ENCODE measurements around the gene BCL11B.

Gene BCL11B

DNA sequence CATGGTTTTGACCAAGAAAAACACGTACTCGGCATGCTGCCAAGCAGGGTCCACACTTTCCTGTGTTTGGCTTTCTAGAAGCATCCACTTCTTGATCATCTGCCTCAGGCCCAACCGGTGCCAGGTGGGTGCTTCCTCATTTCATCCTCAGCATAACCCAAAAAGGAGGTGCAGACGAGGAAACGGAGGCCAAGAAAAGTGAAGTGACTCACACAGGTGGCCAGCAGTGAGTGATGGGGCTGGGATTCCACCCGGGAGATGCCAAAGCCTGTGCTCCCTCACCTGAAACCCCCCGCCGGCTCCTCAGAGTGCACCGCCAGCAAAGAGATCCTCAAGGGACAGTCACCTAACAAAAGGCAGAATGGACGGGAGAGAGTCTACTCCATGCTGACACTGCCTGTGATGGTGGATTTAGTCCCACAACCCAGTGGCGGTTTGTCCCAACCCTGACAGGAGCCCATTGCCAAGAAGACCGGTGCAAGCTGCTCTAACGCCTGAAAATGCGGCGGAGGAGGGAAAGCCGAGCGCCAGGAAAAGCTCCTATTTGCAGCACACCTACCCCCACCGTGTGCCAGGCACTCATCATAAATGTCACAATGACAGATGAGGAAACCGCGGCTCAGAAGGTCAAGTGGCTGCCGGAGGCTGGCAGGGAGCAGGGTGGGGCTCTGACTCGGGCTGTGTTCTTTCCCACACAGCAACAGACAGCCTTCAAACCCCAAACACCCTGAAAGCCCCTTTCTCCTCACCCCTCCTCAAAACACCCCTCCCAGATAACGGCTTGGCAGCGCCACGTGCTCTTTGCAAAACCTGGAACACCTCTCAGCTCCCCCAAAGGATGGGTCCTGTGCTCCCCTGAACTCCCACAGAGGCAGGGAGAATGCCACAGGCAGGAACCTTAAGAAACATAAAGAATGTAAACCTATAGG, 18.8 kb downstream of the BCL11B start:
- DNase-seq = peak; percentile 73

DNA sequence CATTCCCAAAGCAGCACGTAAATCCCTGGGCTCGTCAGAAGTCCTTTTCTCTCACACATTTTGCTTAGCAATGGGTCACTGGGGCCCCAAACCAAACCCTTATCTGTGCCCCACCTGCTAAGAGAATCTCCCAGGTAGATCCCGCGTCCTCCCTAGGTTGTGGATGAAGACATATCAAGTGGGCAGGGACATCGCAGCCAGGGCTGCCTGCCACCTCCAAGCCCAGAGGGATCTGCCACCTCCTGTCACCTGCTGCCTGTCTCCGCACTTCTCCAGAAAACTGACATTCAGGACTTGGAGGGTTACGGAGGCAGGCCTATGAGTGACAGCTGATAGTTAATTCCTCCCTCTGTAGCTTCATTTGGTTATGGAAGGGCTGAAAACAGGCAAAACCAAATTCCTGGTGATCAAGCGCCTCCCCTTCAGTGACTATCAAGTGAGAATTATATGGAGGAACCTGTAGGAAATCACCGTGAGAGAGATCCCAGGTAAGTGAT, 19.5 kb downstream of the BCL11B start:
- DNase-seq = no peak

DNA sequence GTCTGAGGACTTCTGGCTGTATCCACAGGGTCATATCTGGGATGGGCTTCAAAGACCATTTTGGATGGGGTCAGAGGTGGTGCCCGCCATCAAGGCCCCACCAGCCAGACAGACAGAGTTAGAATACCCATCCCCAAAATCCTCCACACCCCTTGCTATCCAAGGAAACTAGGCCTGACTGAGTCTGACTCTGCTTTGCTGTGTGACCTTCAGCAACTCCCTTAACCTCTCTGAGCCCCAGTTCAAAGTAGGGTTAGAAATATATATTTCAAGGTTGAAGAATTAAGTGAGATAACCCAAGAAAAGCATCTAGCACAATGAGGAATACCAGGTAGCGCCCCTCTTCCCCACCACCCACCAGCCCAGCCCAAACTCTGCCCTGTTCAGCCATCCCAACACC, 20.3 kb downstream of the BCL11B start:
- no peak for DNase-seq

DNA sequence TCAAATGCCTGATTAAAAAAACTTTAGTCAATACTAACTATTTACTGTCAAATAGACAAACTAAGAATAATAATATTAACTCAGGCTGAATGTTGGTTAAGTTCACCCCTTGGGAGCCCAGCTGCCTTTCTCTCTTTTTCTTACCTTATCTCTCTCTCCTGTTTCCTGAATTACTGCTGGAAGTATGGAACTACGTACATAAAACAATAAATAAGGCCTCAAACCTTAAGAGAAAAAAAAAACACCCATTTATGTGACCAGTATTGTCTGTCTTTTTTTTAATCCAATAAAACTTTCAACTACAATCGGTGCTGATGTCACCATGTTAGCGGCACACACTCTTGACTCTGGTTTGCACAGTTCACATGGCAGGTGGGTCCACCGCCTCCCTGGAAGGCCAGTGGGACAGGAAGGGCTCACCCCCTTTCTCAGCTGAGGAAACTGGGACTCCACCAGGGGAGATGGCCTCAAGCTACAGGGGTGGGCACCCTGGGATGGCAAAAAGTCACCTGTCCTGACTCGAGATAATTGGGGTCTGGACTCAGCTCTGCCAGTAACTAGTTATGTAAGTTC, 21.3 kb downstream of the BCL11B start:
- DNase-seq = no peak

DNA sequence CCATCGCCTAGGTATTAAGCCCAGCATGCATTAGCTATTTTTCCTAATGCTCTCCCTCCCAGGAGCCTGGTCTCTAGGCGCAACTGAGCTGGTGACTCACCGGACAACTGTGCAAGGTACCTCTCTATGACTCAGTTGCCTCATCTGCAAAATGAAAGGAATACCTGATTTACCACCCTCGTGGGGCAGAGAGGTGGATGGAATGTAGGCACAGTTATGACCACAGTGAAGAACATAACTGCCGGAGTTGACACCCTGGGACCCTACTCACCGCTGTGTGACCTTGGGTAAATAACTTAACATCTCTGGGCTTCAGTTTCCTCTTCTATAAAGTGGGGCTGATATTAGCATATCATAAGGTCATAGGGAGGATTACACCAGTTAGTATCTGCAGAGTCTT, 22.6 kb downstream of the BCL11B start:
- no peak for DNase-seq

DNA sequence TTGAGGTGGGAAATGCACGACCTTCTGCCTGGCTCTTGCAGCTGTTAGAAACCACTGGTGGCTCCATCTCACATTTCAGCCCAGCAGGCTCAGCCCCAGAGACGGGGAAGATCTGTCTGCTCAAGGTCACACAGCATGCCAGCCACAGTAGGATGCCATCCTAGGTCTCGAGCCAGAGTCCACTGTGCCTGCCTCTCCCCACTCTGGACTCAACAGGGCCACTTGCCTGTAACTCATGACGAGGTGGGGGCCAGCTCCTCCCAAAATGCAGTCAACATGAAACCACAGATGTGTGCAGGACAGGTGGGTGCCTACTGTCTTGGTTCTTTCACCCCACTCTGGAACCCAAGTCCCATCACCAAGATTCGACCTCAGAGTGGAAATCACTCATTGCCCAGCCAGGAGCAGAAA, 23.2 kb downstream of the BCL11B start:
- no peak for DNase-seq

DNA sequence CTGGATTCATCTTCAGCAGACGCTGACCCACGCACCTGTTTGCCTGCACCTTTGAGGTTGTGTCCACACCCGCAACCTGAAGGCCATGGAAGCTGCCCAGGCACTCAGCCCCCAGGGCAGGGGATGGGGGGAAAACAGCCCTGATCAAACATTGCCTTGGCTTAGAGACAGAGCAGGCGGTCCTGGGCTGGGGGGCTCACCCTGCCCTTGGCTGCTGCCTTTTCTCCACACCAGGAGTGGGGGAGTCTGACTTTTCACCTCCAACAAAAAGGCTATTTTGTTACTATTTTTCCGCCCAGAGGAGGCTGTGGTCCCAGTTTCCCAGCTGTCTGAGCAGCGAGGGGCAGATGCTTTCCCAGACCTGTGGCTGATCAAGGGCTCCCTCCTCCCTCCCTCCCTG, 24.2 kb downstream of the BCL11B start:
- no peak for DNase-seq

DNA sequence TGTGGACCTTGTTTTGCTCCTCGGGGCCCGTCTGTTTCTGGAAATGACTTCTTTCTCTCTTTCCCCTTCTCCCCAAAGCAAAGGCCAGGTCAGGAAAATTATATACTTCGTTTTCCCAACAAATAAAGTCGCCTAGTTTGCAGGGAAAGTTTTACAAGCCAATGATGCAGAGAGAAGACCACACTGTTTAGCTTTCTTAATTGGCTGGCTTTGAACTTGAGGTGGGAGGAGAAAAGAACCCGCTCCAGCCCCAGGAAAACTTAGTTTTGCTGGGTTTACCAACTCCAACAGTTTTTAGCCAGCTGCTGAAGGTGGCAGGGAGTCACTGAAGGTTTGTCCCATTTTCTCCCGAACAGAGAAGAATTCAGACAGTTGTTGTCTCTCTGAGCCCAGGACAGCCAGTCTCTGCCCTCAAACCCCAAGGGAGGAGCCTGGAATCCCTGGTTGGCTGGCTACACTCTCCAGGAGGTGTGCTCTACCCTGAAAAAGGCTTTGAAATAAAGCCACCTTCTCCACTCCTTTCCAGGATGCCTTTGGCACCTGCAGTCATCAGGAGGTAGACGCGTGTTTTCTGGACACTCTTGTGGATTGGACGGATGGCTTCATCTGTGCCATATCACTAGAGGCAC, 24.8 kb downstream of the BCL11B start:
- DNase-seq = no peak

DNA sequence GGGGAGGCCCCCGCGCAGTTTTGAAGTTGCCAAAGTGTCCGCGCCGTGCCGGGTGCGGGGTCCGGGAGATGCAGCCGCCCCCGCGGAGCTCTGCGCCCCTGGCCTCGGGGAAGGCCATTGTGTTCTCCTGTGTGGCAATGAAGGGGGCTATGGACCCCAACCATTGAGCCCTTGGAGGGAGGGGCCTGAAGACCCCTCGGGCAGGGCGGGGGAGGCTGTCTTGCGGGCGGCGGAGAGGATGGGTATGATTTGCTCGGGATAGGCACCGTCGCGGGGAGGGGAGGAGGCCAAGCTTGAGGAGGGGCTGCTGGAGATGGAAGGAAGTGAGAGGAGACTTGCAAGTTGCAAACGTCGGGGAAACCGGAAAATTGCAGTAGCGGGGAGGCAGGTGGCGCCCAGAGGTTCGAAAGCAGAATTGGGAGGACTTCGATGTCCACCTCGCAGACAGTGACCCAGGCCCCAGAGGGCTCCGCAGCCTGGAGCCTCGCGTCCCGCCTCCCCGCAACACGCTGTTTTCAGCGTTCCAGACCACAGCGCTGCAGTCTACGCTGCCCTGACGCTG, 25.4 kb downstream of the BCL11B start:
- DNase-seq = peak; percentile 68

DNA sequence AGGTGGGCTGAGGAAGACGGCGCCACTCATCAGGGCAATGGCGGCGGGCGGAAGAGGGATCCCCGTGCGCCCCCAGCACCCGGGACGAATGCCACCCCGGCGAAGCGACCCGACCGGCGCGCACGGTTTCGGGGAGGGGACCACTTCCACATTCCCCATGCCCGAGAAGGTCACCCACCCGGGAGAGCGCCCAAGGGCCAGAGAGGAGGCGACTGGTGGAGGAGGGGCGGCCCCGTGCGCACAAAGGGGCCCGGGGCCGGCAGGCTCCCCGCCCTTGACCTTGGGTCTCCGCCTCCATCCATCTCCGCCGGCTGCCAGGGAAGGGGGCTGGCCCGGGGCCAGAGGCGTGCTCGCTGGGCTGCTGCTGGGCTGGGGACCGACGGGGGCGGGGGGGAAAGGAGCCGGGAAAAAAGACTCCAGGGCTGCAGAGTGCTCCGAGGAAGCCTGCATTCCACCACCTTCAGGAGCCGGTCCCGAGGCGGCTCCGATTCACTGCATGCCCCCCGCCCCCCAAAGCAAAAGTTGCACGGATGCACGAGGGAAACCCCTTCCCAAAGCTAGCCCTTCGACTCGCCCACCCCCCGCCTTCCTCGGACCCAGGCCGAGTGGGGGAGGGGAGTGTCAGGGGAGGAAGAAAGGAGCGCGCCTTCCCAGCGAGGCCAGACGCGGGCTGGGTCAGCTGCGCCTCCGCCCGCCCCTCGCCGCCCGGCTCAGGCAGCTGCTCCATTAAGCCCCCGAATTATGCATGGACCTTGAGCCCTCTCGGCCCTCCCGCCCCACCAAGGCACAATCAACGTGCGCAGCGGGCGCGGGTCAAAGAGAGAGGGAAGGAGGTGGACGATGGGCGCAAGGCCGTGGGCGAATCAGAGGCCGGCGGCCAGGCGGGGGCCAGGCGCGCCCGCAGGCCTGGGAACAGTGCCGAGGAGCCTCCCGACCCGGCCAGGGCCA, 26.2 kb downstream of the BCL11B start:
- DNase-seq = no peak

DNA sequence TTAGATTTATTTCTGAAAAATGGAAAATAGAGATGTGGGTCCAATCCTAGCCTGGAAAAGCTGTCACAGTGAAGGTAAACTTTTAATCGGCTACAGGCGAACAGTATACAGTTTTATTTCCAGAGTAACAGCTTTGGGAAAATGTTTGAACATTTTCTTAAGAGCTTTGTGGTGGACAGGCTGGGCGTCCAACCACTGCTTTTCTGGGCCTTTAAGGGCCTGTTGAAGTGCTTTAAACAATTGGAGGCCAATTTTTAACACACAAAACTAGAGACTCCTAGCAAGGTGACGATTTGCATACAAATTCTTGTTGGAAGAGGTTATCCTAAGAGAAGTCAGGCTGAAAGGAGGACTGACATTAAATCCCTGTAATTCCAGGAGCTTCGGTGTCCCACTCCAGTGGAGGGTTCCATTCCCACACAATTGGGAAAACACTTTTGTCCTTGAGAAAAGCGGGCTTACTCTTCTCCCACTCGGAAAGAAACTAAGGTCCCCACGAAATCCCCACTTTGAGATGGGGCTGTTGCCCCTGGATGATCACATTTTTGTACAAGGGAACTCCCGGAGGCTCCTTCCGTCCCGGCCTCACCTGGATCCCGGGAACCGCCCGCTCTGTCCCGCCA, 26.9 kb downstream of the BCL11B start:
- no peak for DNase-seq

DNA sequence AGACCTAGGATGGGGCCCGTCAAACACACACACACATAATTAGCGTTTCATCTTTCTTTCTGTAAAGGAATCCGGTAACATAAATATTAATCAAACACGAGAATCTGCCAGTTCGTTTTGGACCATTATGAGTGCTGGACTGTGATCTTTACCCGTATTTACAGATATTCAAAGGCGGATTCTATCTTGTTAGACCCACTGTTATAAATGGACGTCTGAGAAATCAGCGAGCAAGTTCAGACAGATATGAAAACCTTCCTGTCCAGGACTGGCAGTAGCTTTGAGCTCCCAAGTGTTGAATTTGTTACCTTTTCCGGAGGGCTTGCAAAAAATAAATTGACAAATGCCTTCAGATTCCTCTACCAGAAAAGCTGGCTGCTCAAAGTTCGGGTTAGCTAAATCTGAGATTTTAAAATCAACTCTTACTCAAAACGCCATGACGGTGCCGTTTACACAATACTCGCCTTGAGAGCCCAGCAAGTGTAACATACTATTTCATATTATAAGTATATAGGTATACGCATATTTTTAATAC, 27.6 kb downstream of the BCL11B start:
- DNase-seq = no peak

DNA sequence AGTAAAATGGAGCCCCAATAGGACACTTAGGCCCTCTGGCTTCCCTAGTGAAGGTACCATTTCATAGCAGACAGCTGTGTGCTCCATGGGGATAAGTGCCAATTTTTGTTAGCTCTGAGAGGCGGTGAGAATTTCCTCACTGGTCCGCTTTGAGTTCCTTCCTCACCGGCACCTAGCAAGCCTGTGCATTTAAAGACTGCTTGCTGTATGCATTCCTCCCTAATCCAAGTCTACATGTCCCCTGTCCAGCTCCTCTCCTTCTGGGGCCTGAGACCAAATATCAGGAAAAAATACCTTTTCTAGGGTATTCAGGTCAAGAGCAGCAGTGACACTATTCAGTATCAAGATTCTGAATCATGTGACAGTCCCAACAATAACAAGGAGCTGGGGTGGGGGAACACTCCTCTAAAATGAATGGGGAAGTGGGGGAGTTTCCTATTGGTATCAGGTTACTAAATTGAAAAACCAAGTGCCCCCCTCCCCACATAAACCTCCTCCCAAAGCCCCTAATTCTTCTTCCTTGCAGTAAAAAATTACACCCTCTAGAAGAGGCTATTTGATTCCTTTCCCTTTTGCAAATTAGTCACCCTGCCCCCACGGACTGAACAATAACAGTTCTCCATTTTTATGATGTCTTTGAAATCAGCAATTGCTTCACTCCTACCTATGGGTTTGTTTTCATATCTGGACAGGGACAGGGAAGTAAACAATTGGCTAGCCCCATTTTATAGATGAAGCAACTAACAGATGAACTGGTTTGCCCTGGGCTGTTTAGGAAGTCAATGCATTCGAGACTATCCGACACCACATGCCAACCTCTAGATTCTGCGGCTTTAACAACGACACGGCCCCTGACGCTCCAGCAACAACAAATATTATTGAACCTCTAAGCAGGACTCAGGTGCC, 28.9 kb downstream of the BCL11B start:
- DNase-seq = peak; percentile 79

DNA sequence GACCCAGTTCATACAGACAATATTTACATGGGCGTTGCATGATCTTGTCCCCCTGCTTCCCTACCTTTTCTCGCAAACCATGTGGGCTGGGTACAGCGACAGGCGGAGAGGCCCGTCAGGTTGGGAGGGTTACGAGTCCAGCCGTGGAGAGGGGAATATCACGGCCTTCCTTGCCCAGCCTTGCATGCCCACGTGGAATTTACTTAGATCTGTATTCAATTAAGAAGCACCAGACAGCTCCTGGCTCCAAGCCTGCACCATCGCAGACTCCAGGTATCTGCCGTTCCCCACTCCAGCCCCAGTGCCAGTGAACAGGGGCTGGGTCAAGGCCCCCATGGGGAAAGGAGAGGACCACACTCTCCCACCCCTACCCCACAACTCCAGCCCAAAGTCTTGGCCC, 29.8 kb downstream of the BCL11B start:
- no peak for DNase-seq

DNA sequence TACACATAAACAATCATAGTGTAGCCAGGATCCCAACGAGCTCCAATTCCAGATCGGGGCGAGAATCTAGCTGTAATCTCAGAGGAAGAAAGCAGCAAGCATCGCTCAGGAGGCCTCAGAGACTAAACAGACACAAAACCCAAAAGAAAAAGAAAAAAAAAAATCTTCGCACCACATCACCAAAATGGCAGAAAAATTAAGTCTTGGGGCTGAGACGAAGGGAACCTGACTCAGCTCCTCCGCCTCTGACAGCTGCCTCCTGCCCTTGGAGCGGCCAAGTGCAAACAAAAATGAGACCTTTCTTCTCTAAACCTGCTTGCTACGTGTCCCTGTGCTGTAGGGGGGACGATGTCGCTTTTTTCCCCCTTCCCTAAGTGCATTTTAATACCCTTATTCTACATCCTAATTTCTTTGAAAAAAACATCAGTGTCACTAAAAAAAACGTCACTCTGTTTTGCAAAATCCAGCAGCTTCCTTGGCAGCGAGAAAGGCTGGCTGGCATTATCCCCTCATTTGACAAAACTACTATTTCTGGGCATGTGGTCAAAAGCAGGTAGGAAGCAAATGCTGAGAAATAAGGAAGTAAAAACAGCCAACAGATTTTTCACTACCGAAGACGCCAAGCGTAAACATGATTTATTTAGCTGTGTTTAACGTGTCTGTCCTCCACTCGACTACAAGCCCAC, 30.5 kb downstream of the BCL11B start:
- peak; percentile 71 for DNase-seq

DNA sequence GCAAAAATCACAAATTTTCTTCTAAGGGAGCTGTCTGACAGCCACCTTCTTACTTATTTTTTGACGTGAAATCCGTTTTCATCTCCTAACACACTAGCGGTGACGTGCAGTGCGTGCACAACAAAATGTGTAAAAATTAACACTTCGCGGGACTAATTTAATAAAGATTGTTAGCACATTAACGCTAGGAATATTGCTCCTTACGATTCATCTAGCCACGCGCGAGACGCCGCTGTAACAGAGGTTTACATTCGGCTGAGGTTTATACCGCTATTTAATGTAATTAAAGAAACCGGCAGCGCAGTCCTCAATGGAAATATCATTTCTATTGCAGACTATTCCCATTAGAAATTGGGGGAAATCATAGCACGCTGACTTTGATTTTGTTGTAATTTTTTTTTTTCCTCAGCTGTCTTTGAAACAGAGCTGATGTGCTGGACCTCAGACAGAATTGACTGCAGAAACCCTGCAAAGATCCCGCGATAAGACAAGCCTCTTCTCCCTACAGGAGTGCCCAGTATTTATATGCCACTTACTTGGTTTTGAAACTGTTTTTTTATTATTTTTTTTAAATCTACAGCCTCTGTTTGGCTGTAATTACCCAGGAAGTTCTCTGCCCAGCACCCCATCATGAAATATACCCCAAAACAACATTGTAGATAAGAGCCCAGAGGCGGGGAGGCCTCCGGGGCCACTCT, 31.2 kb downstream of the BCL11B start:
- DNase-seq = no peak

DNA sequence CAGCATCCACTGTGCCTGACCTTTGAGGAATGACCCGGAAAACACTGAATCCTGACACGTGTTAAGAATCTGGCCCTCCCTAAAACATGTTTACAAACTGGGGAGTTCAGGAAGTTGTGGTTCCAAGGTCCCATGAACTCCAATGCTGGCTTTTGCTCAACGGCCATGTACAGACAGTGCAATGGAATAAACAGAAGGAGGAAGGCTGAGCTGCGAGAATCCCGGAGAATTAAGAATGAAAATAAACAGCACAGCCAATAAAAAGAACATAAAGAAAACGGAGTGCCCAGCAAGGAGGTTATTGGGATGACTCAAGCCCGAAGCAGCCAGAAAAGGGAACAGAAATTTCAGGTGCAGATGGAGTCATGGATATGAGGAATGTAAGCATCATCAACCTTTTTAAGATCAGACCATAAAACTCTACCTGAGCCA, 32.3 kb downstream of the BCL11B start:
- DNase-seq = no peak

DNA sequence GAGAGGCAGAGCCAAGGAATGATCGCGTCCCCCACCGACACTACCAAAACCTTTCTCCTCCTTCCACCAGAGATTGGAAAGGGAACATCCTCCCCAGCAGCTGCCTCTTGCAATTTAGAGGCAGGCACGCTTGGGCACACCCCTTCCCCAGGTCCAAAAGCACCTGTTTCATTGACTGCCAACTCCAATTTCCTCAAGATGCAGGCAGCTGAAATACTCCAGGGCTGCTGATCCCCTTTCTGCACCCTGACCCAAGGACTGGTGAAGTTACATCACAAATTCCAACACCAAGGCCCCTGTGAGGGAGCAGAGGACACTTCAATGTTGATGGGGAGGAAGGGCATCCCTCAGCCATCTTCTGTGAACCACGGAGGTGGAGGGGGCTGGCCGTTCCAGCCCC, 33.8 kb downstream of the BCL11B start:
- DNase-seq = no peak

DNA sequence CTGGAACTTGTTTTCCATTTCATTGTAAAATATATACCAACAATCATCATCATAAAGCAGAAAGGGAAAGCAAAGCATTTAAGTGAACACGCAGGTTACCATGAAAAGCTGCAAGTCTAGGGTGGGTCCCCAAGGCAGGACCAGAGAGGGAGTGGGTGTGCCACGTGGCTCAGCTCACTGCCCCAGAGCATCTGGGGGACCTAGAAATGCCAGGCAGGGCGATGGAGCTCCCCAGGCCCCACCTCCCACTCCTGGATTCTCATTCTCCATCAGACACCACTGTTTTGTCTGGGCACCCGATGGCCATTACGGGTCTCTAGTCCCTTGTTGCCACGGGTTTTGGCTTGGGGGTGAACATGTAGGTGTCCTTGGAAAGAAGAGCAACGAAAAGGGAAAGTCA, 34.7 kb downstream of the BCL11B start:
- no peak for DNase-seq

All from central memory CD4-positive, alpha-beta T cell (primary cell).